Activated CD4-positive, alpha-beta T cell treated with anti-CD3 and anti-CD28 coated beads, Interleukin-2, Interleukin-4, amounts not matched to agents 100 ng/mL and 50 ng/mL, durations not matched to agents 16 hours and 8 hours (primary cell): Measurements from ENCODE around the gene ADAMTS10.
"Not testable (repeated sequence)": the region's sequence is repeated elsewhere in the genome, so short reads cannot be mapped to it uniquely, and the experiment has no call there.

Source experiments
- DNase-seq: peaks from one replicate; pipeline ENCODE4 v3.0.0-alpha.2; 2020; ENCODE audit warnings: low spot score

The ADAMTS10 gene

GRCh38 chr19:8626842-8627241 lies 16.3 kb upstream of the ADAMTS10 start:
- DNase-seq = no peak

GRCh38 chr19:8622886-8623285 lies 12.4 kb upstream of the ADAMTS10 start:
- DNase-seq = not testable (repeated sequence)

GRCh38 chr19:8618751-8619150 lies 8.2 kb upstream of the ADAMTS10 start:
- no peak for DNase-seq

- no peak for DNase-seq
These were observed 7.5 kb upstream of the ADAMTS10 start for GRCh38 chr19:8617984-8618383.

GRCh38 chr19:8617325-8617724 lies 6.8 kb upstream of the ADAMTS10 start:
- DNase-seq = not testable (repeated sequence)

- DNase-seq = no peak
These were observed 6.3 kb upstream of the ADAMTS10 start for GRCh38 chr19:8616861-8617260.

- peak; percentile 51 for DNase-seq
These were observed 5.5 kb upstream of the ADAMTS10 start for GRCh38 chr19:8615813-8616596.

GRCh38 chr19:8615024-8615423 lies 4.5 kb upstream of the ADAMTS10 start:
- no peak for DNase-seq

GRCh38 chr19:8614455-8614854 lies 3.9 kb upstream of the ADAMTS10 start:
- no peak for DNase-seq

- no peak for DNase-seq
These were observed 2.3 kb upstream of the ADAMTS10 start for GRCh38 chr19:8612807-8613171.

- no peak for DNase-seq
These were observed 1.6 kb upstream of the ADAMTS10 start for GRCh38 chr19:8611877-8612806.

- DNase-seq = no peak
These were observed 919 bp upstream of the ADAMTS10 start for GRCh38 chr19:8611391-8611876.

GRCh38 chr19:8610936-8611300 lies 403 bp upstream of the ADAMTS10 start:
- DNase-seq = no peak

GRCh38 chr19:8609279-8610040 lies 1.1 kb downstream of the ADAMTS10 start:
- no peak for DNase-seq

- no peak for DNase-seq
These were observed 1.6 kb downstream of the ADAMTS10 start for GRCh38 chr19:8608941-8609278.

GRCh38 chr19:8607386-8607785 lies 3.1 kb downstream of the ADAMTS10 start:
- DNase-seq = no peak

- no peak for DNase-seq
These were observed 5.0 kb downstream of the ADAMTS10 start for GRCh38 chr19:8605514-8605913.

- DNase-seq = no peak
These were observed 8.7 kb downstream of the ADAMTS10 start for GRCh38 chr19:8601796-8602195.

- DNase-seq = no peak
These were observed 9.7 kb downstream of the ADAMTS10 start for GRCh38 chr19:8600816-8601215.

- no peak for DNase-seq
These were observed 10.5 kb downstream of the ADAMTS10 start for GRCh38 chr19:8600064-8600463.

- no peak for DNase-seq
These were observed 14.3 kb downstream of the ADAMTS10 start for GRCh38 chr19:8596168-8596567.

GRCh38 chr19:8595651-8596050 lies 14.9 kb downstream of the ADAMTS10 start:
- DNase-seq = no peak
